ENCODE measurements around the gene DMD.

DMD gene

GRCh38 chrX:32448945-32449344, 762.4 kb downstream of the DMD start:
- Histone ChIP-seq H3K23ac (ENCODE audit: low read length) (no peak overlapping the region), H3K4ac (ENCODE audit: low read depth, low read length) (no peak overlapping the region), H3K18ac (ENCODE audit: low read length) (no peak overlapping the region), H2BK12ac (ENCODE audit: low read length) (no peak overlapping the region), H4K91ac (ENCODE audit: low read depth, low read length) (no peak overlapping the region), H2BK5ac (ENCODE audit: low read depth, low read length, poor library complexity) (no peak overlapping the region), H4K8ac (ENCODE audit: low read depth, low read length) (no peak overlapping the region), H3K4me2 (ENCODE audit: low read length) (no peak overlapping the region), H3K27ac (ENCODE audit: low read depth, low read length) (no peak overlapping the region), H2AFZ (ENCODE audit: insufficient read depth, low read length, poor library complexity) (no peak overlapping the region), H4K12ac (ENCODE audit: low read depth, low read length) (no peak overlapping the region), H3K79me2 (ENCODE audit: control insufficient read depth, insufficient read depth, low read length, poor library complexity) (no peaks in the 10 kb centered on the region), H3K9ac (ENCODE audit: low read length) (no peak overlapping the region), H3K79me1 (ENCODE audit: low read length) (no peaks in the 10 kb centered on the region), H3K4me1 (ENCODE audit: control insufficient read depth in 1 of 2, insufficient read depth in 2 of 2, low read length in 2 of 2) (no peaks in the 10 kb centered on the region), H2BK120ac (ENCODE audit: insufficient read depth, low read length, poor library complexity) (no peak overlapping the region), H3K27me3 (ENCODE audit: insufficient read depth, low read length) (no peaks in the 10 kb centered on the region), H3K9me3 (ENCODE audit: insufficient read depth, low read depth, low read length) (no peaks in the 10 kb centered on the region), H2AK5ac (ENCODE audit: low read length) (no peak overlapping the region), H3K4me3 (ENCODE audit: low read depth, low read length) (no peak overlapping the region), H3K14ac (ENCODE audit: low read length) (no peak overlapping the region), H3K36me3 (ENCODE audit: control insufficient read depth in 1 of 2, insufficient read depth in 2 of 2, low read length in 2 of 2) (no peaks in the 10 kb centered on the region)
- WGBS (ENCODE audit: extremely low coverage, insufficient coverage, insufficient read length), result no CpG with 5 or more reads among the region's 2 CpGs
- DNase-seq, result no peak

DNA sequence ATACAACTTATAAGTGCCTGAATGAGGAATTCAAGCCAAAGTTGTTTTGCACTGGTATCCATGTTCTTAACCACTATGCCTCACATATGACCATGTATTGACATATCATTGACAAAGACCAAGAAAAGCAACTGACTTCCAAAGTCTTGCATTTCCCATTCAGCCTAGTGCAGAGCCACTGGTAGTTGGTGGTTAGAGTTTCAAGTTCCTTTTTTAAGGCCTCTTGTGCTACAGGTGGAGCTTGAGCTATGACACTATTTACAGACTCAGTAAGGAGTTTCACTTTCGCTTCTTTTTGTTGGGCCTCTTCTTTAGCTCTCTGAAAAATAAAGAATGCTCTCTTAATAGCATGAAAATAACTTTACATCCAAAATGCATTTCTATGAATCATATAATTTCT, 763.0 kb downstream of the DMD start:
- H3K9ac ChIP-seq (ENCODE audit: low read length), result no peak overlapping the region
- no peak overlapping the region for H2BK5ac ChIP-seq (ENCODE audit: low read depth, low read length, poor library complexity)
- DNase-seq, result no peak
- no CpG with 5 or more reads among the region's 1 CpG for WGBS (ENCODE audit: extremely low coverage, insufficient coverage, insufficient read length)
- no peaks in the 10 kb centered on the region for H3K79me2 ChIP-seq (ENCODE audit: control insufficient read depth, insufficient read depth, low read length, poor library complexity)
- H3K4me2 ChIP-seq (ENCODE audit: low read length), result no peak overlapping the region
- H3K23ac ChIP-seq (ENCODE audit: low read length), result no peak overlapping the region
- no peak overlapping the region for H3K14ac ChIP-seq (ENCODE audit: low read length)
- no peaks in the 10 kb centered on the region for H3K36me3 ChIP-seq (ENCODE audit: control insufficient read depth in 1 of 2, insufficient read depth in 2 of 2, low read length in 2 of 2)
- no peaks in the 10 kb centered on the region for H3K27me3 ChIP-seq (ENCODE audit: insufficient read depth, low read length)
- H3K4ac ChIP-seq (ENCODE audit: low read depth, low read length), result no peak overlapping the region
- no peak overlapping the region for H2BK120ac ChIP-seq (ENCODE audit: insufficient read depth, low read length, poor library complexity)
- H4K91ac ChIP-seq (ENCODE audit: low read depth, low read length), result no peak overlapping the region
- H3K4me3 ChIP-seq (ENCODE audit: low read depth, low read length), result no peak overlapping the region
- no peak overlapping the region for H2BK12ac ChIP-seq (ENCODE audit: low read length)
- no peak overlapping the region for H3K18ac ChIP-seq (ENCODE audit: low read length)
- no peak overlapping the region for H3K27ac ChIP-seq (ENCODE audit: low read depth, low read length)
- H3K9me3 ChIP-seq (ENCODE audit: insufficient read depth, low read depth, low read length), result no peaks in the 10 kb centered on the region
- no peak overlapping the region for H2AFZ ChIP-seq (ENCODE audit: insufficient read depth, low read length, poor library complexity)
- no peaks in the 10 kb centered on the region for H3K79me1 ChIP-seq (ENCODE audit: low read length)
- no peak overlapping the region for H4K12ac ChIP-seq (ENCODE audit: low read depth, low read length)
- H2AK5ac ChIP-seq (ENCODE audit: low read length), result no peak overlapping the region
- H3K4me1 ChIP-seq (ENCODE audit: control insufficient read depth in 1 of 2, insufficient read depth in 2 of 2, low read length in 2 of 2), result no peaks in the 10 kb centered on the region
- no peak overlapping the region for H4K8ac ChIP-seq (ENCODE audit: low read depth, low read length)

DNA sequence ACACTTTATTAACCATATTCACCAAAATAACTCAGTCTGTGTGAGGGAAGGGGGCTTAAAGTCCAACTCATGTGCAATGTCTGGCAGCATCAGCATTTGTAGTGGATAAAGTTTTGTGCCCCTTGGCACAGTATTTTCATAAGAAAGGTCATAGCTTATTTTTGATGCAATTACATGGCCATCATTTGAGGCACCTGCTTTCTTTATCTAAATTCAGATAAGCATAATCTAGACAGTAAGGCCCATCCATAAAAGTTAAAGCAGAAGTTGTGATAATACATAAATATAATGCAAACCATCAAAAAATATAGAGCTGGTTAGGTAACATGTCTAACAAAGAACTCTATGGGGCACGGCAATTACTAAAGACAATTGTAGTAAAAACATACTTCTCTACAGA, 763.7 kb downstream of the DMD start:
- Histone ChIP-seq H2AFZ (ENCODE audit: insufficient read depth, low read length, poor library complexity) (no peak overlapping the region), H4K8ac (ENCODE audit: low read depth, low read length) (no peak overlapping the region), H3K27me3 (ENCODE audit: insufficient read depth, low read length) (no peaks in the 10 kb centered on the region), H4K12ac (ENCODE audit: low read depth, low read length) (no peak overlapping the region), H4K91ac (ENCODE audit: low read depth, low read length) (no peak overlapping the region), H3K4me1 (ENCODE audit: control insufficient read depth in 1 of 2, insufficient read depth in 2 of 2, low read length in 2 of 2) (no peaks in the 10 kb centered on the region), H3K23ac (ENCODE audit: low read length) (no peak overlapping the region), H3K9ac (ENCODE audit: low read length) (no peak overlapping the region), H3K4ac (ENCODE audit: low read depth, low read length) (no peak overlapping the region), H3K27ac (ENCODE audit: low read depth, low read length) (no peak overlapping the region), H3K18ac (ENCODE audit: low read length) (no peak overlapping the region), H3K79me1 (ENCODE audit: low read length) (no peaks in the 10 kb centered on the region), H2BK120ac (ENCODE audit: insufficient read depth, low read length, poor library complexity) (no peak overlapping the region), H3K9me3 (ENCODE audit: insufficient read depth, low read depth, low read length) (no peaks in the 10 kb centered on the region), H3K36me3 (ENCODE audit: control insufficient read depth in 1 of 2, insufficient read depth in 2 of 2, low read length in 2 of 2) (no peaks in the 10 kb centered on the region), H3K14ac (ENCODE audit: low read length) (no peak overlapping the region), H3K4me3 (ENCODE audit: low read depth, low read length) (no peak overlapping the region), H3K4me2 (ENCODE audit: low read length) (no peak overlapping the region), H2AK5ac (ENCODE audit: low read length) (no peak overlapping the region), H2BK5ac (ENCODE audit: low read depth, low read length, poor library complexity) (no peak overlapping the region), H2BK12ac (ENCODE audit: low read length) (no peak overlapping the region), H3K79me2 (ENCODE audit: control insufficient read depth, insufficient read depth, low read length, poor library complexity) (no peaks in the 10 kb centered on the region)
- WGBS (ENCODE audit: extremely low coverage, insufficient coverage, insufficient read length), result no CpG with 5 or more reads among the region's 1 CpG
- DNase-seq, result no peak

DNA sequence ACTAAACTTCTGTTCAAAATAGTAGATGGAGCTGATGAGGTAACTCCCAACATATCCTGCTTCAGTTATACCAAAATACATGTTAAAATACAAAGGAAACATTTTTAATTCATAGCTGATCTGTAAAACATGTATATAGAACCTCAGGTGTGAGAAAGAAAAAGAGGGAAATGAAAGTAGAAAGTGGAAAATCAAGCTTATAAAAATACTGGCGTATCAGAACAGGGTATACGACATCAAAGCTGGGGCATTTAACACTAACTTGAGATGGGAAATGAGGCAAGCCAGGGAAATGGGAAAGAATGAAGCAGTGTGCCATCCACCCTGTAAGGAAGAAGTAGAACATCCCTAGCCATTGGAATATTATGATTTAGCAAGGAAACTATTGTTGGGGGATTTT, 767.5 kb downstream of the DMD start:
- WGBS (ENCODE audit: extremely low coverage, insufficient coverage, insufficient read length), result no CpG with 5 or more reads among the region's 2 CpGs
- Histone ChIP-seq H2BK12ac (ENCODE audit: low read length) (no peak overlapping the region), H3K9me3 (ENCODE audit: insufficient read depth, low read depth, low read length) (no peaks in the 10 kb centered on the region), H3K9ac (ENCODE audit: low read length) (no peak overlapping the region), H3K79me1 (ENCODE audit: low read length) (no peaks in the 10 kb centered on the region), H3K23ac (ENCODE audit: low read length) (no peak overlapping the region), H2BK5ac (ENCODE audit: low read depth, low read length, poor library complexity) (no peak overlapping the region), H4K8ac (ENCODE audit: low read depth, low read length) (no peak overlapping the region), H3K79me2 (ENCODE audit: control insufficient read depth, insufficient read depth, low read length, poor library complexity) (no peaks in the 10 kb centered on the region), H3K18ac (ENCODE audit: low read length) (no peak overlapping the region), H2BK120ac (ENCODE audit: insufficient read depth, low read length, poor library complexity) (no peak overlapping the region), H3K27me3 (ENCODE audit: insufficient read depth, low read length) (no peaks in the 10 kb centered on the region), H3K4ac (ENCODE audit: low read depth, low read length) (no peak overlapping the region), H3K36me3 (ENCODE audit: control insufficient read depth in 1 of 2, insufficient read depth in 2 of 2, low read length in 2 of 2) (no peaks in the 10 kb centered on the region), H3K14ac (ENCODE audit: low read length) (no peak overlapping the region), H2AK5ac (ENCODE audit: low read length) (no peak overlapping the region), H3K4me1 (ENCODE audit: control insufficient read depth in 1 of 2, insufficient read depth in 2 of 2, low read length in 2 of 2) (no peaks in the 10 kb centered on the region), H2AFZ (ENCODE audit: insufficient read depth, low read length, poor library complexity) (no peak overlapping the region), H3K27ac (ENCODE audit: low read depth, low read length) (no peak overlapping the region), H3K4me3 (ENCODE audit: low read depth, low read length) (no peak overlapping the region), H4K12ac (ENCODE audit: low read depth, low read length) (no peak overlapping the region), H3K4me2 (ENCODE audit: low read length) (no peak overlapping the region), H4K91ac (ENCODE audit: low read depth, low read length) (no peak overlapping the region)
- no peak for DNase-seq

Data from trophoblast cell (in vitro differentiated cells and primary cell).